ENCODE data around the gene ABR. TPM values are rescaled to one million over a fixed set of nuclear protein-coding genes. Genes with fewer than 3 reads are reported as not detected.
"Not testable (repeated sequence)": the region's sequence is repeated elsewhere in the genome, so short reads cannot be mapped to it uniquely, and the experiment has no call there.

The ABR gene
- polyA plus RNA-seq, 1 donor from 2014 or later = 34.5 TPM

- H3K9me3 ChIP-seq (ENCODE audit: low read length) = no peaks in the 10 kb centered on the region
- peak overlapping the region; percentile 51 for H3K4me2 ChIP-seq (ENCODE audit: low read length)
- H3K27me3 ChIP-seq (ENCODE audit: insufficient read depth, low read depth, low read length) = no peaks in the 10 kb centered on the region
- TF ChIP-seq EZH2 (IDR thresholded peaks at IDR 0.05; ENCODE audit: borderline replicate concordance, insufficient read depth, low read length, poor library complexity, severe bottlenecking) = no peak
- TF ChIP-seq RAD21 (conservative IDR thresholded peaks at IDR 0.05) = no peak
- TF ChIP-seq MXI1 (conservative IDR thresholded peaks at IDR 0.05; ENCODE audit: poor library complexity, severe bottlenecking) = peak; percentile 75
- TF ChIP-seq EP300 (conservative IDR thresholded peaks at IDR 0.05; ENCODE audit: poor library complexity, severe bottlenecking) = peak; percentile 64
- TF ChIP-seq TAF1 (IDR thresholded peaks at IDR 0.05; ENCODE audit: low read depth) = no peak
- TF ChIP-seq SMC3 (conservative IDR thresholded peaks at IDR 0.05; ENCODE audit: poor library complexity) = no peak
- peak; percentile 45 for TF ChIP-seq REST (IDR thresholded peaks at IDR 0.05; ENCODE audit: borderline replicate concordance)
- TF ChIP-seq POLR2AphosphoS5 (IDR thresholded peaks at IDR 0.05) = peak; percentile 43
- H3K4me3 ChIP-seq (ENCODE audit: low read length) = peak overlapping the region; percentile 50
- peak overlapping the region; percentile 58 for H3K9ac ChIP-seq (ENCODE audit: low read length)
- H2AFZ ChIP-seq (ENCODE audit: low read depth, low read length) = no peak overlapping the region
- H3K36me3 ChIP-seq (ENCODE audit: insufficient read depth, low read length) = no peaks in the 10 kb centered on the region
- no peaks in the 10 kb centered on the region for H4K20me1 ChIP-seq (ENCODE audit: insufficient read depth)
- peak overlapping the region; percentile 69 for H3K27ac ChIP-seq (ENCODE audit: low read length)
- H3K9me2 ChIP-seq (ENCODE audit: insufficient read depth, low read length) = no peaks in the 10 kb centered on the region
- H3F3A ChIP-seq (ENCODE audit: insufficient read depth, low read length, poor library complexity, severe bottlenecking) = no peaks in the 10 kb centered on the region
- no peaks in the 10 kb centered on the region for H3K79me2 ChIP-seq (replicated peaks; ENCODE audit: insufficient read depth, low read length)
These were observed 25.8 kb downstream of the ABR start for GRCh38 chr17:1153795-1154546.

GRCh38 chr17:1152582-1152981, 27.2 kb downstream of the ABR start:
- not testable (repeated sequence) for H3K27ac ChIP-seq (ENCODE audit: low read length)

GRCh38 chr17:1150863-1151600, 28.7 kb downstream of the ABR start:
- Histone ChIP-seq H3K27ac (ENCODE audit: low read length) (no peak overlapping the region), H3K79me2 (replicated peaks; ENCODE audit: insufficient read depth, low read length) (no peaks in the 10 kb centered on the region), H4K20me1 (ENCODE audit: insufficient read depth) (no peaks in the 10 kb centered on the region), H3K4me2 (ENCODE audit: low read length) (no peak overlapping the region), H3K9me3 (ENCODE audit: low read length) (no peaks in the 10 kb centered on the region), H2AFZ (ENCODE audit: low read depth, low read length) (no peak overlapping the region), H3K27me3 (ENCODE audit: insufficient read depth, low read depth, low read length) (no peaks in the 10 kb centered on the region), H3K4me3 (ENCODE audit: low read length) (no peak overlapping the region), H3F3A (ENCODE audit: insufficient read depth, low read length, poor library complexity, severe bottlenecking) (no peaks in the 10 kb centered on the region), H3K9ac (ENCODE audit: low read length) (no peak overlapping the region), H3K9me2 (ENCODE audit: insufficient read depth, low read length) (no peaks in the 10 kb centered on the region), H3K36me3 (ENCODE audit: insufficient read depth, low read length) (no peaks in the 10 kb centered on the region)
- TF ChIP-seq TAF1 (IDR thresholded peaks at IDR 0.05; ENCODE audit: low read depth) (no peak), RAD21 (conservative IDR thresholded peaks at IDR 0.05) (no peak), EZH2 (IDR thresholded peaks at IDR 0.05; ENCODE audit: borderline replicate concordance, insufficient read depth, low read length, poor library complexity, severe bottlenecking) (no peak), EP300 (conservative IDR thresholded peaks at IDR 0.05; ENCODE audit: poor library complexity, severe bottlenecking) (no peak), SMC3 (conservative IDR thresholded peaks at IDR 0.05; ENCODE audit: poor library complexity) (no peak), REST (IDR thresholded peaks at IDR 0.05; ENCODE audit: borderline replicate concordance) (no peak), CTCF (IDR thresholded peaks at IDR 0.05; ENCODE audit: poor library complexity, severe bottlenecking) (no peak), MXI1 (conservative IDR thresholded peaks at IDR 0.05; ENCODE audit: poor library complexity, severe bottlenecking) (no peak), POLR2AphosphoS5 (IDR thresholded peaks at IDR 0.05) (no peak)

More at GRCh38 chr17:1152582-1152981, 27.2 kb downstream of the ABR start:
- H2AFZ ChIP-seq (ENCODE audit: low read depth, low read length); H3K27me3 ChIP-seq (ENCODE audit: insufficient read depth, low read depth, low read length); H3F3A ChIP-seq (ENCODE audit: insufficient read depth, low read length, poor library complexity, severe bottlenecking); H3K36me3 ChIP-seq (ENCODE audit: insufficient read depth, low read length); H3K9me3 ChIP-seq (ENCODE audit: low read length); H3K4me2 ChIP-seq (ENCODE audit: low read length); H4K20me1 ChIP-seq (ENCODE audit: insufficient read depth); H3K4me3 ChIP-seq (ENCODE audit: low read length); H3K9ac ChIP-seq (ENCODE audit: low read length); H3K79me2 ChIP-seq (replicated peaks; ENCODE audit: insufficient read depth, low read length); H3K9me2 ChIP-seq (ENCODE audit: insufficient read depth, low read length): not testable (repeated sequence)
